GM18951 (cell line): Measurements from ENCODE around the gene FGF10.

Experiments
- POLR2A ChIP-seq: IDR thresholded peaks from 4 replicates; pipeline ENCODE4 v1.6.1; 2011; ENCODE audit warnings: mild to moderate bottlenecking; ENCODE audit not compliant: insufficient read length, insufficient read depth; ENCODE audit errors: extremely low read depth
- in situ Hi-C: fragments of 300-500 bp; cut with MboI; formaldehyde crosslinking; loops from one replicate; pipeline ENCODE4 v1.12.0; 2022; ENCODE audit warnings: low sequenced_read_pairs, mixed read lengths, inconsistent platforms; ENCODE audit not compliant: unreplicated experiment

FGF10 gene

GRCh38 chr5:44389090-44389822, at the start of gene FGF10:
Gene FGF10 (minus strand): TSS chr5:44389420. CDS start chr5:44388682, 738 bp downstream.
- in situ Hi-C loops, result no loop called here
- no peak for TF ChIP-seq POLR2A

GRCh38 chr5:44426944-44427343, 37.7 kb upstream of the FGF10 start:
- in situ Hi-C loops, result no loop called here
- TF ChIP-seq POLR2A, result no peak

GRCh38 chr5:44412286-44412685, 23.1 kb upstream of the FGF10 start:
- TF ChIP-seq POLR2A, result no peak
- in situ Hi-C loops, result no loop called here

- TF ChIP-seq POLR2A, result no peak
- in situ Hi-C loops, result no loop called here
Measured at GRCh38 chr5:44402084-44402483, 12.9 kb upstream of the FGF10 start.

GRCh38 chr5:44401611-44402010, 12.4 kb upstream of the FGF10 start:
- in situ Hi-C loops, result no loop called here
- TF ChIP-seq POLR2A, result no peak

GRCh38 chr5:44398382-44398781, 9.2 kb upstream of the FGF10 start:
- TF ChIP-seq POLR2A, result no peak

GRCh38 chr5:44396312-44396711, 7.1 kb upstream of the FGF10 start:
- TF ChIP-seq POLR2A, result no peak
- in situ Hi-C loops, result no loop called here

More at GRCh38 chr5:44398382-44398781, 9.2 kb upstream of the FGF10 start:
- in situ Hi-C loops, result no loop called here

GRCh38 chr5:44390351-44390750, 1.1 kb upstream of the FGF10 start:
- TF ChIP-seq POLR2A, result no peak
- in situ Hi-C loops, result no loop called here

- TF ChIP-seq POLR2A, result no peak
- in situ Hi-C loops, result no loop called here
Measured at GRCh38 chr5:44389823-44390143, 563 bp upstream of the FGF10 start.

GRCh38 chr5:44388321-44389089, 715 bp downstream of the FGF10 start:
- in situ Hi-C loops, result no loop called here
- TF ChIP-seq POLR2A, result no peak

- in situ Hi-C loops, result no loop called here
- no peak for TF ChIP-seq POLR2A
Measured at GRCh38 chr5:44387921-44388320, 1.3 kb downstream of the FGF10 start.

GRCh38 chr5:44387406-44387805, 1.8 kb downstream of the FGF10 start:
- in situ Hi-C loops, result no loop called here
- TF ChIP-seq POLR2A, result no peak

- in situ Hi-C loops, result no loop called here
- TF ChIP-seq POLR2A, result no peak
Measured at GRCh38 chr5:44385291-44385900, 3.8 kb downstream of the FGF10 start.

GRCh38 chr5:44384816-44385215, 4.4 kb downstream of the FGF10 start:
- in situ Hi-C loops, result no loop called here

More at GRCh38 chr5:44384816-44385215, 4.4 kb downstream of the FGF10 start:
- TF ChIP-seq POLR2A, result no peak
